ENCODE data around the gene COL6A3. TPM values are rescaled to one million over a fixed set of nuclear protein-coding genes. Genes with fewer than 3 reads are reported as not detected.

The COL6A3 gene
- total RNA-seq, 1 experiment from 2014 or later: 0.81 TPM

DNA sequence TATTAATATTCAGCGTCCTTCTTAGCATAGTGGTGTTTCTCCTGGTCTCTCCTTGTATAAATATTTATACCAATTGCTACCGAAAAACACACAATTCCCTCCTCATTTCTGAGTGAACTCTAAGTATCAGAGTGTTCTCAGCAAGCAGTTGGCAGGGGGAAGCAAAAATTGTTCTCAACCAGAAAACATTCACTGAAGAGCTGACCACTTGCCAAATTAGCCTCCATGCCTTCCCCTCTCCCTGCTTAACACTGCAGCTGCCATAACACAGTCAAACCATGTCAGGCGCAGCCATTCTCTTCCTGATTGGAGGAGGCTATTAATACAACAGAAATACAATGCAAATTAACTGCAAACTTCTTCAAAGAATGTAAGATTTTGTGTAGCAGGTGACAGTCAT is 105.0 kb downstream of the COL6A3 start:
- H2AFZ ChIP-seq (ENCODE audit: low read length): no peak overlapping the region
- H3K4me2 ChIP-seq (ENCODE audit: insufficient read depth, insufficient read length, low read length): no peak overlapping the region
- H2BK15ac ChIP-seq (ENCODE audit: low read depth, low read length): no peak overlapping the region
- Mint-ChIP-seq H3K9me3 (peaks cover 5 to 6% of the 10 kb centered on the region in 2 experiments), H3K36me3 (ENCODE audit: insufficient read depth in 1 of 3, low read depth in 3 of 3) (peaks cover 2 to 6% (median 5%) of the 10 kb centered on the region in 3 experiments; a peak in 4 of 7 replicates), H3K4me3 (no peak overlapping the region), H3K4me1 (no peaks in the 10 kb centered on the region), H3K27me3 (ENCODE audit: low read depth) (peaks cover 12% of the 10 kb centered on the region; the same call in 1 of the 2 replicates), H3K27ac (no peak overlapping the region)
- no peak overlapping the region for H3K18ac ChIP-seq (ENCODE audit: insufficient read length, low read depth, low read length)
- H3K27ac ChIP-seq (ENCODE audit: insufficient read length, low read depth, low read length): no peak overlapping the region
- no peak overlapping the region for H2BK120ac ChIP-seq (ENCODE audit: low read depth, low read length, poor library complexity, severe bottlenecking)
- TF ChIP-seq, protein P1, sequence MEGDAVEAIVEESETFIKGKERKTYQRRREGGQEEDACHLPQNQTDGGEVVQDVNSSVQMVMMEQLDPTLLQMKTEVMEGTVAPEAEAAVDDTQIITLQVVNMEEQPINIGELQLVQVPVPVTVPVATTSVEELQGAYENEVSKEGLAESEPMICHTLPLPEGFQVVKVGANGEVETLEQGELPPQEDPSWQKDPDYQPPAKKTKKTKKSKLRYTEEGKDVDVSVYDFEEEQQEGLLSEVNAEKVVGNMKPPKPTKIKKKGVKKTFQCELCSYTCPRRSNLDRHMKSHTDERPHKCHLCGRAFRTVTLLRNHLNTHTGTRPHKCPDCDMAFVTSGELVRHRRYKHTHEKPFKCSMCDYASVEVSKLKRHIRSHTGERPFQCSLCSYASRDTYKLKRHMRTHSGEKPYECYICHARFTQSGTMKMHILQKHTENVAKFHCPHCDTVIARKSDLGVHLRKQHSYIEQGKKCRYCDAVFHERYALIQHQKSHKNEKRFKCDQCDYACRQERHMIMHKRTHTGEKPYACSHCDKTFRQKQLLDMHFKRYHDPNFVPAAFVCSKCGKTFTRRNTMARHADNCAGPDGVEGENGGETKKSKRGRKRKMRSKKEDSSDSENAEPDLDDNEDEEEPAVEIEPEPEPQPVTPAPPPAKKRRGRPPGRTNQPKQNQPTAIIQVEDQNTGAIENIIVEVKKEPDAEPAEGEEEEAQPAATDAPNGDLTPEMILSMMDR (conservative IDR thresholded peaks at IDR 0.05): no peak
- H4K20me1 ChIP-seq (ENCODE audit: control insufficient read depth, insufficient read depth, insufficient read length): no peaks in the 10 kb centered on the region
- DNase-seq: no peak
- no peak overlapping the region for H4K5ac ChIP-seq (ENCODE audit: insufficient read length, low read depth, low read length)
- H2AK5ac ChIP-seq (ENCODE audit: insufficient read length, low read length): no peak overlapping the region
- no peaks in the 10 kb centered on the region; the same call in 1 of the 2 replicates for H3K4me1 ChIP-seq (ENCODE audit: insufficient read depth, low read length)
- no peak overlapping the region for H4K91ac ChIP-seq (ENCODE audit: insufficient read length, low read depth, low read length)
- no peak overlapping the region for H4K8ac ChIP-seq (replicated peaks; ENCODE audit: insufficient read length, low read depth, low read length)
- H3K79me1 ChIP-seq (ENCODE audit: insufficient read depth, low read depth, low read length, poor library complexity, severe bottlenecking): no peaks in the 10 kb centered on the region
- no peaks in the 10 kb centered on the region for H3K23me2 ChIP-seq (ENCODE audit: insufficient read length, low read depth, low read length, poor library complexity, severe bottlenecking)
- no CpG with 5 or more reads among the region's 3 CpGs for WGBS (ENCODE audit: extremely low coverage, insufficient read length, low lambda C conversion rate)
- no peak overlapping the region for H2BK12ac ChIP-seq (ENCODE audit: insufficient read length, low read depth, low read length)
- no peak overlapping the region for H3T11ph ChIP-seq (ENCODE audit: low read length)
- no peak overlapping the region for H3K9ac ChIP-seq (ENCODE audit: extremely low read depth, insufficient read length, low read length)
- H3K56ac ChIP-seq (ENCODE audit: insufficient read length, low read depth, low read length): no peak overlapping the region
- H2BK5ac ChIP-seq (ENCODE audit: insufficient read length, low read length): no peak overlapping the region
- H3K14ac ChIP-seq (ENCODE audit: insufficient read depth, low read length): no peak overlapping the region
- no peak overlapping the region for H3K23ac ChIP-seq (ENCODE audit: insufficient read length, low read depth, low read length)
- no peaks in the 10 kb centered on the region for H3K27me3 ChIP-seq (ENCODE audit: insufficient read depth, low read length)
- no peak overlapping the region for H2BK20ac ChIP-seq (ENCODE audit: low read depth, low read length, poor library complexity, severe bottlenecking)
- no peak overlapping the region for H3K4ac ChIP-seq (ENCODE audit: low read depth, low read length)
- H3K79me2 ChIP-seq (ENCODE audit: insufficient read depth, low read length): no peaks in the 10 kb centered on the region
- H3K9me3 ChIP-seq (ENCODE audit: control insufficient read depth, low read depth, low read length): no peaks in the 10 kb centered on the region

All from H9 (cell line).